Testis (tissue), 3 donors: ENCODE results near the gene BMP6. TPM values are rescaled to one million over a fixed set of nuclear protein-coding genes. Genes with fewer than 3 reads are reported as not detected.

Source experiments
- DNase-seq: peaks from one replicate; pipeline ENCODE4 v3.0.0-alpha.2; 2019
- H3K27ac ChIP-seq, 2 donors: fragments of 200-600 bp; sonication (generic); one replicate each; pipeline ENCODE4 v1.5.1; 2019
- H3K27me3 ChIP-seq: fragments of 200-600 bp; sonication (generic); one replicate; pipeline ENCODE4 v1.5.1; 2019
- H3K36me3 ChIP-seq: fragments of 200-600 bp; sonication (generic); one replicate; pipeline ENCODE4 v1.5.1; 2017; ENCODE audit warnings: low read depth; ENCODE audit errors: missing control alignments
- H3K4me1 ChIP-seq: fragments of 200-600 bp; sonication (generic); one replicate; pipeline ENCODE4 v1.5.1; 2019
- H3K4me3 ChIP-seq, 2 donors: fragments of 200-600 bp; sonication (generic); one replicate each; pipeline ENCODE4 v1.5.1; 2017 to 2019
- H3K9me3 ChIP-seq: fragments of 200-600 bp; sonication (generic); one replicate; pipeline ENCODE4 v1.5.1; 2017
- POLR2A ChIP-seq: fragments of 450-650 bp; IDR thresholded peaks from one replicate; pipeline ENCODE4 v1.6.1; 2017; ENCODE audit warnings: antibody characterized with exemption, mild to moderate bottlenecking, moderate library complexity
- WGBS, 2 donors: methylation state at CpG; one replicate each; pipeline ENCODE4 v1.1.5; 2018; 5-methylcytosine and 5-hydroxymethylcytosine counted together
- intact Hi-C: fragments of 100-400 bp; cut with DNase I; formaldehyde crosslinking; loops from one replicate; pipeline ENCODE4 v1.15.1; 2023; ENCODE audit warnings: low total_unique reads
- polyA plus RNA-seq: library from polyadenylated mRNA; stranded (reverse); fragments of 350-450 nt; fragmentation: Illumina TruSeq; extraction: RNeasy Lipid Tissue Mini Kit (QIAGEN cat#74804); gene quantifications from one replicate; pipeline ENCODE4 v1.2.3, GENCODE V29; 2014; ENCODE audit warnings: low read depth, low replicate concordance; ENCODE audit not compliant: insufficient read depth
- total RNA-seq, 2 donors: library from RNA; depleted of rRNA; stranded (reverse); fragments of >200 nt; gene quantifications; one replicate each; pipeline ENCODE4 v1.2.3, GENCODE V29; 2016
- TF ChIP-seq, protein P1 (sequence below), 3 experiments: fragments of 450-650 bp in 2 of 3; fragments of 200-600 bp in 1 of 3; sonication (generic) in 1 of 3; IDR thresholded peaks; one replicate each; pipeline ENCODE4 v1.5.1; 2016 to 2019; ENCODE audit warnings: antibody characterized with exemption in 3 of 3, mild to moderate bottlenecking in 2 of 3, moderate library complexity in 1 of 3

The BMP6 gene
- total and polyA plus RNA-seq, 3 donors from 2014 or later, result 6.2 to 13.6 (median 11.4) TPM

DNA sequence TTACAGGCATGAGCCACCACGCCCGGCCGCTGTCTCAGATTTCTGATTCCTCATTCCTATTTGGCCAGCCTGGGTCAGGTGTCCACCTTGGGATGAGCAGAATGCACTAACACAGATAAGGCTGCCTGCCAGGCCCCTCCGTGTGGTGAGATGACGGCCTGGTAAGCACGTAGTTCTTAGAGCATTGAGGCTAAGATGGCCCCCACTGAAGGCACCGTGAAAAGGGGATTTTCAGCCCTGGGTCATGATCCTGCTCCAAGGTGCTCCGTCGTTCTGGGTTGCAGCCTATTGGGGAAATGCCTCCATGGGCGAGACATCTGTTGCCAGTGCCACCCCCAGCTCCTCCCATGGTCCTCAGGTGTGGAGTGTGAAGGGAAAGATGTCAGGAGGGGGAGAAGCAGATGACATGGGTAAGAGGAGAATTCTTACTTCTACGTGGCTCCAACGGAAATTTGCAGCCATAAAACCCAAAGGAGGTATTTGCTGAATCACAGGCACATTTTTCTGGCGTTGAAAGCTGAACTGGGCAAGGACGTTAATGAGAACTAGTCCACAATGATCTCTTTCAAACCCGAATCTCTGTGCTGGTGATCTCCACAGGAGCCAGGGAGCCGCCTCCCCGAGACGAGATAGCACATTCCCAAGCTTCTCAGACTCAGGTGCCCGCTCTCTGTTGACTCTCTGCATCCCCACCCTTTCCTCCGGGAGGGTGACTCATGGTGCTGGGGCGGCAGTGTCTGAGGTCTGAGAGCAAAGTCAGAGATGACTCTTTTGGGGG lies 34.0 kb upstream of the BMP6 start:
- H3K27me3 ChIP-seq, result no peaks in the 10 kb centered on the region
- no peaks in the 10 kb centered on the region for H3K9me3 ChIP-seq
- H3K27ac ChIP-seq, result no peak overlapping the region
- H3K4me1 ChIP-seq, result no peaks in the 10 kb centered on the region
- no peak for DNase-seq
- TF ChIP-seq, protein P1, sequence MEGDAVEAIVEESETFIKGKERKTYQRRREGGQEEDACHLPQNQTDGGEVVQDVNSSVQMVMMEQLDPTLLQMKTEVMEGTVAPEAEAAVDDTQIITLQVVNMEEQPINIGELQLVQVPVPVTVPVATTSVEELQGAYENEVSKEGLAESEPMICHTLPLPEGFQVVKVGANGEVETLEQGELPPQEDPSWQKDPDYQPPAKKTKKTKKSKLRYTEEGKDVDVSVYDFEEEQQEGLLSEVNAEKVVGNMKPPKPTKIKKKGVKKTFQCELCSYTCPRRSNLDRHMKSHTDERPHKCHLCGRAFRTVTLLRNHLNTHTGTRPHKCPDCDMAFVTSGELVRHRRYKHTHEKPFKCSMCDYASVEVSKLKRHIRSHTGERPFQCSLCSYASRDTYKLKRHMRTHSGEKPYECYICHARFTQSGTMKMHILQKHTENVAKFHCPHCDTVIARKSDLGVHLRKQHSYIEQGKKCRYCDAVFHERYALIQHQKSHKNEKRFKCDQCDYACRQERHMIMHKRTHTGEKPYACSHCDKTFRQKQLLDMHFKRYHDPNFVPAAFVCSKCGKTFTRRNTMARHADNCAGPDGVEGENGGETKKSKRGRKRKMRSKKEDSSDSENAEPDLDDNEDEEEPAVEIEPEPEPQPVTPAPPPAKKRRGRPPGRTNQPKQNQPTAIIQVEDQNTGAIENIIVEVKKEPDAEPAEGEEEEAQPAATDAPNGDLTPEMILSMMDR (IDR thresholded peaks at IDR 0.05), result no peak
- no peak for TF ChIP-seq POLR2A
- WGBS, 2 donors, result 56 to 58% methylated on average over 19 to 21 of the region's 21 CpGs
- intact Hi-C loops, result no loop called here
- no peak overlapping the region for H3K4me3 ChIP-seq
- no peaks in the 10 kb centered on the region for H3K36me3 ChIP-seq

DNA sequence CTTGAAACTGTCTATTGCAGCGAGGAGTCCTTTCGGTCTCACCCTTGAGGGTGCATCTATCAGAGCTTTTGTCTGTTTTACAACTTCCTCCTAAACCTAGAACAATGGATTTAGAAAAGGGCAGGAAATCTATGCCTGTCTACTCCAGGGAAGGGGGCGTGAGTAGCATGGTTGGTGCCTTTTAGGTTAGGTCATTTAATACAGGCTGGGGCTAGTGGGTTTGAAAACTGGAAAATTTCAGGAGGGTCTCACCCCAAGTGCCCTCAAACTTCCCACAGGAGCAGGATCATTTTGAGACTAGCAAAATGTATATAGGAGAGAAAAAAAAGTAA lies 33.5 kb upstream of the BMP6 start:
- TF ChIP-seq POLR2A, result no peak
- TF ChIP-seq, protein P1 (IDR thresholded peaks at IDR 0.05), result no peak
- H3K4me3 ChIP-seq, result no peak overlapping the region
- no peak for DNase-seq
- 49 to 52% methylated on average over 3 of the region's 3 CpGs for WGBS, 2 donors
- no peaks in the 10 kb centered on the region for H3K9me3 ChIP-seq
- H3K27me3 ChIP-seq, result no peaks in the 10 kb centered on the region
- intact Hi-C loops, result no loop called here
- no peak overlapping the region for H3K27ac ChIP-seq
- no peaks in the 10 kb centered on the region for H3K36me3 ChIP-seq
- H3K4me1 ChIP-seq, result no peaks in the 10 kb centered on the region

DNA sequence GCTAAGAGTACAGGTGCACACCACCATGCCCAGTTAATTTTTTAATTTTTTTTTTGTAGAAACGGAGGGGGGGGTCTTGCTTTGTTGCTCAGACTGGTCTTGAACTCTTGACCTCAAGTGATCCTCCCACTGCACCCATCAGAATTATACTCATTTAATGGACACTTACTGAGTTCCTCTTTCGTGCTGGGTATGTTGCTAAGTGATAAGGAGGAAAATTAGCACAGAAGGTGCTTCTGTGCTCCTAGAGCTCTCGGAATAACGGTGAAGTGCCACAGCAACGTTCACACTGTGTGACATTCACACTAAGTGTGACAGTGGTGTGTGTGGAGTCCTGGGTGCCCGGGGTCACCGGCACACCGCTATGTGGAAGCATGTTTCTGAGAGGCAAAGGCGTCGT lies 32.1 kb upstream of the BMP6 start:
- 86 to 88% methylated on average over 10 of the region's 10 CpGs for WGBS, 2 donors
- Histone ChIP-seq H3K4me3 (no peak overlapping the region), H3K27me3 (no peaks in the 10 kb centered on the region), H3K9me3 (no peaks in the 10 kb centered on the region), H3K27ac (no peak overlapping the region), H3K4me1 (no peaks in the 10 kb centered on the region), H3K36me3 (no peaks in the 10 kb centered on the region)
- TF ChIP-seq, protein P1 (IDR thresholded peaks at IDR 0.05), result no peak
- no peak for TF ChIP-seq POLR2A
- intact Hi-C loops, result no loop called here
- no peak for DNase-seq

DNA sequence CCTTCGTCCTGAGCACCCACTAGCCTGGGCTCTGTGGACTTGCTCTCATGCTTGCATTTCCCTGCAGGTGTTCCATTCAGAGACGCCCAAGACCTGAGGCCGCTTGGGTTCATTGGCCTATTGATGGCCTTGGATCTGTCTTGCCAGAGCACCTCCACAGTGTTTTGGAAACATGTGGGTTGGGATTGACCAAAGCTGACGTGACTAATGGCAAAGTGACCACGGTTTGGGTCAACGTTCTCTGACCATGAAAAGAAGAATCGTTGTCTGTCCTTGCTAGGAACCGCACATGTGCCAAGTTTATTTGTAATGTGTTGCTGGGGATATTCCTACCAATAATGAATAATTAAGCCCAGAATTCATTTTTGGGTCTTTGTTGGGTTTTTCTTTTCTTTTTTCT lies 29.8 kb upstream of the BMP6 start:
- no peak for DNase-seq
- Histone ChIP-seq H3K9me3 (no peaks in the 10 kb centered on the region), H3K4me1 (no peaks in the 10 kb centered on the region), H3K27ac (no peak overlapping the region), H3K36me3 (no peaks in the 10 kb centered on the region), H3K27me3 (no peaks in the 10 kb centered on the region), H3K4me3 (no peak overlapping the region)
- intact Hi-C loops, result no loop called here
- TF ChIP-seq POLR2A, result no peak
- TF ChIP-seq, protein P1 (IDR thresholded peaks at IDR 0.05), result no peak
- 76 to 88% methylated on average over 8 of the region's 8 CpGs for WGBS, 2 donors

DNA sequence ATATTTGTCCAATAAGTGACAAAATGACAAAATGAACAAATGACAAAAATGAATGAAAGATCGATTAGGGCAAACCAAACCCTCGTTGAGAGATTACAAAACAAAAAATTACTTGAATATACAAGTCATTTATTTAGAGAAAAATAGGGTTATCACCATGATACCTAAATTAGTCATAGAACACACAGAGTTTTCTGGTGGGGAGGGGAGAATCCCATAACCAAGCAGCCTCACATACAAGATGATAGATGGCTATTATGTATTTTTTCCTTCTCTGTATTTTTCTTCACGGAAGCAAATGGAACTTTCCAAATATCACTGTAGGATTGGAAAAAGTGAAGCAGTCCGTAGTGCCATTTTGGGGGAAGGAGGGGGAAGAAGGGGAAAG lies 28.5 kb upstream of the BMP6 start:
- H3K27me3 ChIP-seq, result no peaks in the 10 kb centered on the region
- DNase-seq, result no peak
- H3K4me3 ChIP-seq, result no peak overlapping the region
- H3K9me3 ChIP-seq, result no peaks in the 10 kb centered on the region
- H3K4me1 ChIP-seq, result no peaks in the 10 kb centered on the region
- intact Hi-C loops, result no loop called here
- TF ChIP-seq, protein P1 (IDR thresholded peaks at IDR 0.05), result no peak
- no peak for TF ChIP-seq POLR2A
- H3K36me3 ChIP-seq, result no peaks in the 10 kb centered on the region
- no peak overlapping the region for H3K27ac ChIP-seq
- WGBS, 2 donors, result 64 to 70% methylated on average over 4 of the region's 4 CpGs
